H9 (cell line): ENCODE measurements around the gene MXD4. TPM values are rescaled to one million over a fixed set of nuclear protein-coding genes. Genes with fewer than 3 reads are reported as not detected.

Experiments used
- DNase-seq: peaks from one replicate; pipeline ENCODE4 v3.0.0-alpha.2; 2017
- H2AFZ ChIP-seq: one replicate; pipeline ENCODE4 v1.6.1; 2013; ENCODE audit warnings: mild to moderate bottlenecking, low read length, control low read depth, moderate library complexity
- H2AK5ac ChIP-seq: 2 replicates; pipeline ENCODE4 v1.6.1; 2013; ENCODE audit warnings: low read length, control low read depth, mixed read lengths; ENCODE audit not compliant: insufficient read length
- H2BK120ac ChIP-seq: one replicate; pipeline ENCODE4 v1.6.1; 2013; ENCODE audit warnings: low read depth, mild to moderate bottlenecking, low read length, control low read depth, inconsistent platforms; ENCODE audit not compliant: poor library complexity, severe bottlenecking
- H2BK12ac ChIP-seq: 2 replicates; pipeline ENCODE4 v1.6.1; 2013; ENCODE audit warnings: low read length, control low read depth, mixed read lengths, low read depth; ENCODE audit not compliant: insufficient read length
- H2BK15ac ChIP-seq: 2 replicates; pipeline ENCODE4 v1.6.1; 2013; ENCODE audit warnings: low read depth, low read length, control low read depth
- H2BK20ac ChIP-seq: one replicate; pipeline ENCODE4 v1.6.1; 2013; ENCODE audit warnings: low read depth, mild to moderate bottlenecking, low read length, control low read depth, inconsistent platforms; ENCODE audit not compliant: poor library complexity, severe bottlenecking
- H2BK5ac ChIP-seq: 2 replicates; pipeline ENCODE4 v1.6.1; 2013; ENCODE audit warnings: low read length, control low read depth, mixed read lengths; ENCODE audit not compliant: insufficient read length
- H3K14ac ChIP-seq: 2 replicates; pipeline ENCODE4 v1.6.1; 2013; ENCODE audit warnings: low read length, control low read depth; ENCODE audit not compliant: insufficient read depth
- H3K18ac ChIP-seq: 2 replicates; pipeline ENCODE4 v1.6.1; 2013; ENCODE audit warnings: low read depth, mild to moderate bottlenecking, mixed read lengths, low read length, control low read depth; ENCODE audit not compliant: insufficient read length
- H3K23ac ChIP-seq: 2 replicates; pipeline ENCODE4 v1.6.1; 2013; ENCODE audit warnings: low read length, control low read depth, mixed read lengths, low read depth; ENCODE audit not compliant: insufficient read length
- H3K23me2 ChIP-seq: 2 replicates; pipeline ENCODE4 v1.6.1; 2013; ENCODE audit warnings: low read depth, mild to moderate bottlenecking, mixed read lengths, low read length, control low read depth; ENCODE audit not compliant: insufficient read length, poor library complexity, severe bottlenecking
- H3K27ac ChIP-seq: 2 replicates; pipeline ENCODE4 v1.5.1; 2013; ENCODE audit warnings: low read length, control low read depth, mixed read lengths, low read depth; ENCODE audit not compliant: insufficient read length
- H3K27me3 ChIP-seq: 2 replicates; pipeline ENCODE4 v1.6.1; 2013; ENCODE audit warnings: low read length, control low read depth, inconsistent platforms; ENCODE audit not compliant: insufficient read depth
- H3K4ac ChIP-seq: 2 replicates; pipeline ENCODE4 v1.6.1; 2013; ENCODE audit warnings: low read depth, mild to moderate bottlenecking, control low read depth, inconsistent platforms, low read length, moderate library complexity
- H3K4me1 ChIP-seq: 2 replicates; pipeline ENCODE4 v1.6.1; 2013; ENCODE audit warnings: low read length, control low read depth, inconsistent platforms; ENCODE audit not compliant: insufficient read depth
- H3K4me2 ChIP-seq: 2 replicates; pipeline ENCODE4 v1.6.1; 2013; ENCODE audit warnings: low read length, control low read depth, mixed read lengths; ENCODE audit not compliant: insufficient read length, insufficient read depth
- H3K56ac ChIP-seq: 2 replicates; pipeline ENCODE4 v1.6.1; 2013; ENCODE audit warnings: low read depth, mild to moderate bottlenecking, mixed read lengths, low read length, control low read depth; ENCODE audit not compliant: insufficient read length
- H3K79me1 ChIP-seq: 2 replicates; pipeline ENCODE4 v1.6.1; 2013; ENCODE audit warnings: low read depth, mild to moderate bottlenecking, moderate library complexity, low read length, control low read depth, inconsistent platforms; ENCODE audit not compliant: insufficient read depth, poor library complexity, severe bottlenecking
- H3K79me2 ChIP-seq: 2 replicates; pipeline ENCODE4 v1.6.1; 2013; ENCODE audit warnings: low read length, control low read depth, inconsistent platforms; ENCODE audit not compliant: insufficient read depth
- H3K9ac ChIP-seq: 2 replicates; pipeline ENCODE4 v1.6.1; 2013; ENCODE audit warnings: low read length, control low read depth, mixed read lengths; ENCODE audit not compliant: insufficient read length; ENCODE audit errors: extremely low read depth
- H3K9me3 ChIP-seq: one replicate; pipeline ENCODE4 v1.6.1; 2013; ENCODE audit warnings: low read depth, low read length, inconsistent platforms; ENCODE audit not compliant: control insufficient read depth
- H3T11ph ChIP-seq: one replicate; pipeline ENCODE4 v1.6.1; 2013; ENCODE audit warnings: mild to moderate bottlenecking, low read length, control low read depth, inconsistent platforms
- H4K20me1 ChIP-seq: one replicate; pipeline ENCODE4 v1.6.1; 2013; ENCODE audit not compliant: control insufficient read depth, insufficient read length, insufficient read depth
- H4K5ac ChIP-seq: 2 replicates; pipeline ENCODE4 v1.6.1; 2013; ENCODE audit warnings: low read depth, mild to moderate bottlenecking, mixed read lengths, low read length, control low read depth; ENCODE audit not compliant: insufficient read length
- H4K8ac ChIP-seq: replicated peaks from 2 replicates; pipeline ENCODE4 v1.6.1; 2013; ENCODE audit warnings: low read length, control low read depth, mixed read lengths, low read depth; ENCODE audit not compliant: insufficient read length
- H4K91ac ChIP-seq: 2 replicates; pipeline ENCODE4 v1.6.1; 2013; ENCODE audit warnings: low read depth, mild to moderate bottlenecking, moderate library complexity, mixed read lengths, low read length, control low read depth; ENCODE audit not compliant: insufficient read length
- H3K27ac Mint-ChIP-seq, 3 experiments: 2 replicates in 2 of 3; 3 replicates in 1 of 3; pipeline ENCODE4 v1.8.0; 2020 to 2021; ENCODE audit warnings: mixed read lengths in 3 of 3, mild to moderate bottlenecking in 1 of 3, moderate library complexity in 1 of 3
- H3K27me3 Mint-ChIP-seq: 2 replicates; pipeline ENCODE4 v1.8.0; 2021; ENCODE audit warnings: low read depth, mild to moderate bottlenecking, moderate library complexity, mixed read lengths
- H3K36me3 Mint-ChIP-seq, 3 experiments: 2 replicates in 2 of 3; 3 replicates in 1 of 3; pipeline ENCODE4 v1.8.0; 2020 to 2021; ENCODE audit warnings: low read depth in 3 of 3, mixed read lengths in 3 of 3; ENCODE audit not compliant: insufficient read depth in 1 of 3
- H3K4me1 Mint-ChIP-seq, 2 experiments: 2 replicates each; pipeline ENCODE4 v1.8.0; 2020; ENCODE audit warnings: mixed read lengths in 2 of 2
- H3K4me3 Mint-ChIP-seq, 2 experiments: 2 replicates in 1 of 2; 3 replicates in 1 of 2; pipeline ENCODE4 v1.8.0; 2020 to 2021; ENCODE audit warnings: mild to moderate bottlenecking in 2 of 2, mixed read lengths in 2 of 2, moderate library complexity in 1 of 2
- H3K9me3 Mint-ChIP-seq, 2 experiments: 2 replicates in 1 of 2; 3 replicates in 1 of 2; pipeline ENCODE4 v1.8.0; 2020; ENCODE audit warnings: mild to moderate bottlenecking in 2 of 2, mixed read lengths in 2 of 2, moderate library complexity in 1 of 2
- WGBS: extraction: QIAGEN DNeasy Blood & Tissue Kit; methylation state at CpG from one replicate; pipeline ENCODE4 v1.1.7; 2013; ENCODE audit warnings: missing lambda C conversion rate, low lambda C conversion rate, mixed read lengths; ENCODE audit not compliant: insufficient read length; ENCODE audit errors: extremely low coverage; 5-methylcytosine and 5-hydroxymethylcytosine counted together
- total RNA-seq: library from RNA; stranded (reverse); gene quantifications from 2 replicates; pipeline ENCODE4 v1.2.1, GENCODE V29; 2021
- TF ChIP-seq, protein P1 (sequence below): fragments of 200-600 bp; sonication (generic); conservative IDR thresholded peaks from 3 replicates; pipeline ENCODE4 v1.8.0; 2021; ENCODE audit warnings: antibody characterized with exemption, mild to moderate bottlenecking

Gene MXD4
- total RNA-seq, 1 experiment from 2014 or later, result 24.1 TPM

DNA sequence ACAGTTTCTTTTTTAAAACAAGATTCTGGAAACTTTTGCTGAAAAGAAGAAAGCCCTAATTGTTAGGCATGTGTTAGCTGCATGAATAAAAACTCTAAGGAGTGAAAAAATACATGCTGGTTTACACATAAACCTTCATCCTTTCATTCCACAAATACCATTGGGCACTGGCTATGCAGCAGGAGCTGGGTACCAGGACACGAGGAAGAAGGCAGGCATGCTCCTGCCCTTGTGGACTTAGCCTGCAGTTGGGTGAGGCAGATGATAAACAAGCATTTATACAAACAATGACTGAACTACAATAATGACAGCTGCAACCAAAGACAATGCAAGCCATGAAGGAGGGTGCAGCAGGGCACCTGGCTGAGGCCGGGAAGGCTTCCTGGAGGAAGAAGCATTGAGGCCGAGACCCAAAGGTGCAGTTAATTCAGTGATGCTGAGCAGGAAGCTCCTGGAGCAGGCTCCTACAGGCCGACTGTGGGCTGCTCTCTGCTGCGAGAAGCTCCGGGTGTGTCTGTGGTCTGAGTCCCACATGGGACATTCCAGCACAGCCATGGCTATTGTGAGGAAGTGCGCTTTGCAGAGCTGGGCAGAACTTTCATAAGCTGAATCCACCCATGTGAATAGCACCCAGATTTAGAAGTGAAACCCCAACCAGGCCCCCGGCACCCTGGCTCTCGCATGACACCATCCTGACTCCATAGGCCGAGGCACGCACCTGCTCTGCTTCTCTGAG is 44.0 kb upstream of the MXD4 start:
- H2BK20ac ChIP-seq, result no peak overlapping the region
- H3K23ac ChIP-seq, result no peak overlapping the region
- H3K14ac ChIP-seq, result no peak overlapping the region
- H3K18ac ChIP-seq, result no peak overlapping the region
- peaks cover 19 to 23% of the 10 kb centered on the region in 2 experiments for H3K9me3 Mint-ChIP-seq
- no peak overlapping the region for H3K27ac ChIP-seq
- no peak overlapping the region for H2BK5ac ChIP-seq
- H3K56ac ChIP-seq, result no peak overlapping the region
- H3K4ac ChIP-seq, result no peak overlapping the region
- H4K5ac ChIP-seq, result no peak overlapping the region
- no peaks in the 10 kb centered on the region for H3K79me2 ChIP-seq
- WGBS, result no CpG with 5 or more reads among the region's 11 CpGs
- no peak overlapping the region for H3K4me2 ChIP-seq
- no peak overlapping the region for H3T11ph ChIP-seq
- H4K8ac ChIP-seq, result no peak overlapping the region
- H3K4me3 Mint-ChIP-seq, result no peak overlapping the region
- no peak overlapping the region for H2AK5ac ChIP-seq
- no peaks in the 10 kb centered on the region for H4K20me1 ChIP-seq
- H2BK12ac ChIP-seq, result no peak overlapping the region
- H3K36me3 Mint-ChIP-seq, result peaks cover 4 to 12% (median 7%) of the 10 kb centered on the region in 3 experiments; a peak in 5 of 7 replicates
- no peak overlapping the region for H2BK120ac ChIP-seq
- H3K4me1 ChIP-seq, result no peaks in the 10 kb centered on the region
- no peak overlapping the region for H3K27ac Mint-ChIP-seq
- H2AFZ ChIP-seq, result no peak overlapping the region
- H3K79me1 ChIP-seq, result no peaks in the 10 kb centered on the region
- H3K27me3 Mint-ChIP-seq, result peaks cover 3% of the 10 kb centered on the region
- TF ChIP-seq, protein P1, sequence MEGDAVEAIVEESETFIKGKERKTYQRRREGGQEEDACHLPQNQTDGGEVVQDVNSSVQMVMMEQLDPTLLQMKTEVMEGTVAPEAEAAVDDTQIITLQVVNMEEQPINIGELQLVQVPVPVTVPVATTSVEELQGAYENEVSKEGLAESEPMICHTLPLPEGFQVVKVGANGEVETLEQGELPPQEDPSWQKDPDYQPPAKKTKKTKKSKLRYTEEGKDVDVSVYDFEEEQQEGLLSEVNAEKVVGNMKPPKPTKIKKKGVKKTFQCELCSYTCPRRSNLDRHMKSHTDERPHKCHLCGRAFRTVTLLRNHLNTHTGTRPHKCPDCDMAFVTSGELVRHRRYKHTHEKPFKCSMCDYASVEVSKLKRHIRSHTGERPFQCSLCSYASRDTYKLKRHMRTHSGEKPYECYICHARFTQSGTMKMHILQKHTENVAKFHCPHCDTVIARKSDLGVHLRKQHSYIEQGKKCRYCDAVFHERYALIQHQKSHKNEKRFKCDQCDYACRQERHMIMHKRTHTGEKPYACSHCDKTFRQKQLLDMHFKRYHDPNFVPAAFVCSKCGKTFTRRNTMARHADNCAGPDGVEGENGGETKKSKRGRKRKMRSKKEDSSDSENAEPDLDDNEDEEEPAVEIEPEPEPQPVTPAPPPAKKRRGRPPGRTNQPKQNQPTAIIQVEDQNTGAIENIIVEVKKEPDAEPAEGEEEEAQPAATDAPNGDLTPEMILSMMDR, result no peak
- H2BK15ac ChIP-seq, result no peak overlapping the region
- no peaks in the 10 kb centered on the region for H3K4me1 Mint-ChIP-seq
- H3K23me2 ChIP-seq, result no peaks in the 10 kb centered on the region
- no peak overlapping the region for H4K91ac ChIP-seq
- H3K27me3 ChIP-seq, result no peaks in the 10 kb centered on the region
- peaks cover 6% of the 10 kb centered on the region for H3K9me3 ChIP-seq
- DNase-seq, result no peak
- no peak overlapping the region for H3K9ac ChIP-seq
